ENCODE results near the gene MROH9. TPM values are rescaled to one million over a fixed set of nuclear protein-coding genes. Genes with fewer than 3 reads are reported as not detected.

MROH9 gene
- total and polyA plus RNA-seq, 2 of the 4 experiments (the other 2 are of a cell fraction): not detected

DNA sequence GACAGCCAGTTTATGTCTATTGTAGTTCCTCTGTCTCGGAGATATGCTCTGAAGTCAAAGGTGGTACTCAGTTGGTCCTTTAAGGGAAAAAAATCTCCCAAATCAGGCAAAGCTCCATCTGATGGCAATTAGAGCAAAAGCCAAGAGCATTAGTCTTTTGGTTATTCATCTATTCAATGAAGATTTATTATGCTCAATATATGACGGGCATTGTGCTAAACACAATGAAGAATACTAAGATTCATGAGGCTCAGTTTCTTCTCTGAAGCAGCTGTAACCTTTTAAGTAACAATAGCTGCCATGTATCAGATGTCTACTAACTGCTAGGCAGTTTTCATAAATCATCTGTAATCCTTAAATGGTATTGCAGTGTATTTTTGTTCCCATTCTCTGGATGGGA, 47.6 kb upstream of the MROH9 start:
- ChIA-PET POLR2A (ENCODE audit: unreplicated experiment) (no interaction called here), CTCF (no interaction called here)
- no peak overlapping the region for H2BK15ac ChIP-seq (ENCODE audit: low read depth, low read length)
- dilution Hi-C loops (cut with HindIII; ENCODE audit: low sequenced_read_pairs, unreplicated experiment): no loop called here
- H3K27me3 ChIP-seq (ENCODE audit: control insufficient read depth, insufficient read depth, low read length): no peaks in the 10 kb centered on the region
- no peaks in the 10 kb centered on the region for H3K9me3 ChIP-seq (ENCODE audit: control insufficient read depth, insufficient read depth, low read length)
- no peak overlapping the region for H2BK120ac ChIP-seq (ENCODE audit: low read depth, low read length)
- no peak for TF ChIP-seq SMC3 (IDR thresholded peaks at IDR 0.05; ENCODE audit: low read depth, low read length)
- H4K20me1 ChIP-seq (ENCODE audit: insufficient read depth, low read length): no peaks in the 10 kb centered on the region
- no peak overlapping the region for H3K27ac ChIP-seq (ENCODE audit: insufficient read depth, low read length)
- intact Hi-C loops (cut with micrococcal nuclease): no loop called here
- H3K36me3 ChIP-seq (ENCODE audit: control insufficient read depth, insufficient read depth, low read length): no peaks in the 10 kb centered on the region
- H3K18ac ChIP-seq (ENCODE audit: low read depth, low read length): no peak overlapping the region
- H3K4me2 ChIP-seq (ENCODE audit: low read depth, low read length): no peak overlapping the region
- no peaks in the 10 kb centered on the region for H3K79me1 ChIP-seq (ENCODE audit: low read depth in 1 of 2, low read length in 2 of 2)
- H4K8ac ChIP-seq (ENCODE audit: low read depth in 2 of 2, low read length in 2 of 2): no peak overlapping the region
- 80% methylated on average over 1 of the region's 2 CpGs; no CpG with 5 or more reads in 1 of the 2 experiments for WGBS, 2 experiments (ENCODE audit: extremely low coverage in 2 of 2, insufficient read length in 1 of 2)
- H3K23ac ChIP-seq (ENCODE audit: low read depth, low read length): no peak overlapping the region
- DNase-seq (no peak), ATAC-seq (ENCODE audit: low read depth) (no peak)
- no peak overlapping the region for H3K56ac ChIP-seq (ENCODE audit: extremely low read depth, insufficient read depth, low read length)
- no peaks in the 10 kb centered on the region for H3K4me1 ChIP-seq (ENCODE audit: control insufficient read depth, insufficient read depth, low read length)
- no peak overlapping the region for H2BK5ac ChIP-seq (ENCODE audit: low read depth, low read length, poor library complexity, severe bottlenecking)
- in situ Hi-C loops (cut with MboI; ENCODE audit: low sequenced_read_pairs): no loop called here
- H3K9ac ChIP-seq (ENCODE audit: low read depth, low read length): no peak overlapping the region
- no peak overlapping the region for H3K4ac ChIP-seq (ENCODE audit: low read depth, low read length)
- no peak overlapping the region for H2AK5ac ChIP-seq (ENCODE audit: low read depth, low read length)
- H2BK20ac ChIP-seq (ENCODE audit: low read depth, low read length): no peak overlapping the region
- H2AK9ac ChIP-seq (replicated peaks; ENCODE audit: low read depth, low read length, poor library complexity): no peak overlapping the region
- no peak overlapping the region for H3K4me3 ChIP-seq (ENCODE audit: insufficient read depth, low read depth, low read length)
- no peak overlapping the region for H2AFZ ChIP-seq (replicated peaks; ENCODE audit: low read length, poor library complexity)
- no peak overlapping the region for H4K91ac ChIP-seq (ENCODE audit: insufficient read depth, low read depth, low read length)
- no peak overlapping the region for H4K5ac ChIP-seq (ENCODE audit: low read depth, low read length)
- BruUV-seq (replicated peaks): no TSS peak
- H3K14ac ChIP-seq (replicated peaks; ENCODE audit: low read depth, low read length): no peak overlapping the region
- H3K9me1 ChIP-seq (ENCODE audit: insufficient read depth, low read length): no peaks in the 10 kb centered on the region

Data from IMR-90 (cell line).